Measurements from ENCODE around the gene PON2.
"Not testable (repeated sequence)": the region's sequence is repeated elsewhere in the genome, so short reads cannot be mapped to it uniquely, and the experiment has no call there.

PON2 gene
- 1.7 reads per million for total RNA-seq

GRCh38 chr7:95434557-95435421 is at the start of gene PON2:
PON2 (minus strand) TSS chr7:95435028; CDS start chr7:95434951, 77 bp downstream.
- peak; percentile 7 for DNase-seq

- DNase-seq, result no peak
Measured at GRCh38 chr7:95482424-95482823, 47.6 kb upstream of the PON2 start.

- no peak for DNase-seq
Measured at GRCh38 chr7:95481271-95482165, 46.7 kb upstream of the PON2 start.

- DNase-seq, result no peak
Measured at GRCh38 chr7:95479992-95480624, 45.3 kb upstream of the PON2 start.

GRCh38 chr7:95478272-95479037 is 43.6 kb upstream of the PON2 start:
- no peak for DNase-seq

GRCh38 chr7:95476904-95477594 is 42.2 kb upstream of the PON2 start:
- DNase-seq, result peak; percentile 17

- DNase-seq, result no peak
Measured at GRCh38 chr7:95476072-95476847, 41.4 kb upstream of the PON2 start.

GRCh38 chr7:95473276-95473985 is 38.6 kb upstream of the PON2 start:
- no peak for DNase-seq

GRCh38 chr7:95472581-95473161 is 37.8 kb upstream of the PON2 start:
- DNase-seq, result no peak

- no peak for DNase-seq
Measured at GRCh38 chr7:95471071-95471470, 36.2 kb upstream of the PON2 start.

- no peak for DNase-seq
Measured at GRCh38 chr7:95470452-95470851, 35.6 kb upstream of the PON2 start.

- DNase-seq, result no peak
Measured at GRCh38 chr7:95469848-95470247, 35.0 kb upstream of the PON2 start.

- DNase-seq, result no peak
Measured at GRCh38 chr7:95469187-95469586, 34.4 kb upstream of the PON2 start.

GRCh38 chr7:95467912-95468607 is 33.2 kb upstream of the PON2 start:
- DNase-seq, result no peak

GRCh38 chr7:95460653-95461052 is 25.8 kb upstream of the PON2 start:
- DNase-seq, result not testable (repeated sequence)

- DNase-seq, result no peak
Measured at GRCh38 chr7:95457947-95458346, 23.1 kb upstream of the PON2 start.

GRCh38 chr7:95454438-95455045 is 19.7 kb upstream of the PON2 start:
- DNase-seq, result no peak

GRCh38 chr7:95446618-95447017 is 11.8 kb upstream of the PON2 start:
- no peak for DNase-seq

- DNase-seq, result no peak
Measured at GRCh38 chr7:95444796-95445195, 10.0 kb upstream of the PON2 start.

All from effector CD4-positive, alpha-beta T cell (primary cell).